ENCODE measurements around the gene DCAF17.

DNA sequence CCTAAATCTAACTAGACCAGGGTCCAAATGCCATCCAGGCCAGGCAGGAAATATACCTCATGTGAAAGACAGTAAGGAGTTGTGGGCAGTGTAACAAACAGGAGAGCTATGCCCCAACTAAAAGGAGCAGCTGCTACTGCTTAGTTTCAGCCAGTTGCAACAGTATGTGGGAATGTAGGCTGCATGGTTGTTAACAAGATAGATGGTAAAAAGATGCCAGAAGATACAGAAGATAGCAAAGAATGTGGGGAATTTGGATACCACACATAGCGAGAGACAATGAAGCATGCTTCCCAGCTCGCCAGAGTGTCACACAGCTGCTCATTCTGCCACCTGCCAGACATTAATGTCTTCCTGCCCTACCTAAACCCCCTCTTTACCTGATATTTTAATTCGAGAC lies 48.9 kb downstream of the DCAF17 start:
- TF ChIP-seq, protein P1, sequence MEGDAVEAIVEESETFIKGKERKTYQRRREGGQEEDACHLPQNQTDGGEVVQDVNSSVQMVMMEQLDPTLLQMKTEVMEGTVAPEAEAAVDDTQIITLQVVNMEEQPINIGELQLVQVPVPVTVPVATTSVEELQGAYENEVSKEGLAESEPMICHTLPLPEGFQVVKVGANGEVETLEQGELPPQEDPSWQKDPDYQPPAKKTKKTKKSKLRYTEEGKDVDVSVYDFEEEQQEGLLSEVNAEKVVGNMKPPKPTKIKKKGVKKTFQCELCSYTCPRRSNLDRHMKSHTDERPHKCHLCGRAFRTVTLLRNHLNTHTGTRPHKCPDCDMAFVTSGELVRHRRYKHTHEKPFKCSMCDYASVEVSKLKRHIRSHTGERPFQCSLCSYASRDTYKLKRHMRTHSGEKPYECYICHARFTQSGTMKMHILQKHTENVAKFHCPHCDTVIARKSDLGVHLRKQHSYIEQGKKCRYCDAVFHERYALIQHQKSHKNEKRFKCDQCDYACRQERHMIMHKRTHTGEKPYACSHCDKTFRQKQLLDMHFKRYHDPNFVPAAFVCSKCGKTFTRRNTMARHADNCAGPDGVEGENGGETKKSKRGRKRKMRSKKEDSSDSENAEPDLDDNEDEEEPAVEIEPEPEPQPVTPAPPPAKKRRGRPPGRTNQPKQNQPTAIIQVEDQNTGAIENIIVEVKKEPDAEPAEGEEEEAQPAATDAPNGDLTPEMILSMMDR (conservative IDR thresholded peaks at IDR 0.05; ENCODE audit: low read depth, low read length): no peak
- TF ChIP-seq EZH2 (IDR thresholded peaks at IDR 0.05; ENCODE audit: low read length, unreplicated experiment): no peak
- TF ChIP-seq EZH2phosphoT487 (IDR thresholded peaks at IDR 0.05; ENCODE audit: borderline replicate concordance, low read length): no peak

Measured in PC-3 (cell line).